MM.1S (cell line): ENCODE results near the gene HDAC9.

ENCODE experiments used
- DNase-seq: peaks from one replicate; pipeline ENCODE4 v3.0.0-alpha.2; 2015
- H2AFZ ChIP-seq: fragments of 300-600 bp; sonication (generic); 2 replicates; pipeline ENCODE4 v1.6.0; 2016; ENCODE audit warnings: antibody characterized with exemption, low read length
- H3F3A ChIP-seq: fragments of 300-600 bp; sonication (generic); 2 replicates; pipeline ENCODE4 v1.6.1; 2016; ENCODE audit warnings: mild to moderate bottlenecking, antibody characterized with exemption, low read length, moderate library complexity, mixed read lengths; ENCODE audit not compliant: insufficient read depth
- H3K27ac ChIP-seq: fragments of 300-600 bp; sonication (generic); 2 replicates; pipeline ENCODE4 v1.5.1; 2016; ENCODE audit warnings: mild to moderate bottlenecking, low read length
- H3K27me3 ChIP-seq: fragments of 300-600 bp; sonication (generic); replicated peaks from 2 replicates; pipeline ENCODE4 v1.6.0; 2016; ENCODE audit warnings: low read length; ENCODE audit not compliant: insufficient read depth
- H3K36me3 ChIP-seq: fragments of 300-600 bp; sonication (generic); replicated peaks from 2 replicates; pipeline ENCODE4 v1.6.1; 2016; ENCODE audit warnings: mild to moderate bottlenecking, low read length, mixed read lengths; ENCODE audit not compliant: insufficient read depth
- H3K4me1 ChIP-seq: fragments of 300-600 bp; sonication (generic); 2 replicates; pipeline ENCODE4 v1.6.1; 2016; ENCODE audit warnings: low read length, mixed read lengths
- H3K4me2 ChIP-seq: fragments of 300-600 bp; sonication (generic); 2 replicates; pipeline ENCODE4 v1.6.0; 2016; ENCODE audit warnings: low read depth, low read length
- H3K4me3 ChIP-seq: fragments of 300-600 bp; sonication (generic); 2 replicates; pipeline ENCODE4 v1.5.1; 2016; ENCODE audit warnings: low read length, mixed read lengths
- H3K79me2 ChIP-seq: fragments of 300-600 bp; sonication (generic); 2 replicates; pipeline ENCODE4 v1.6.1; 2016; ENCODE audit warnings: mixed run types, low read length, mixed read lengths
- H3K9ac ChIP-seq: fragments of 300-600 bp; sonication (generic); 2 replicates; pipeline ENCODE4 v1.6.1; 2016; ENCODE audit warnings: low read length, mixed read lengths
- H3K9me2 ChIP-seq: fragments of 300-600 bp; sonication (generic); replicated peaks from 2 replicates; pipeline ENCODE4 v1.6.1; 2016; ENCODE audit warnings: mild to moderate bottlenecking, low read length, mixed read lengths; ENCODE audit not compliant: insufficient read depth
- H3K9me3 ChIP-seq: fragments of 300-600 bp; sonication (generic); replicated peaks from 2 replicates; pipeline ENCODE4 v1.6.1; 2016; ENCODE audit warnings: mild to moderate bottlenecking, low read length, mixed read lengths; ENCODE audit not compliant: insufficient read depth
- H4K20me1 ChIP-seq: fragments of 300-600 bp; sonication (generic); 2 replicates; pipeline ENCODE4 v1.6.1; 2016; ENCODE audit warnings: mild to moderate bottlenecking, low read length, moderate library complexity, mixed read lengths; ENCODE audit not compliant: insufficient read depth
- CTCF ChIP-seq: fragments of 300-600 bp; sonication (generic); IDR thresholded peaks from 2 replicates; pipeline ENCODE4 v1.5.1; 2016; ENCODE audit warnings: antibody characterized with exemption, low read length, mixed read lengths
- EZH2 ChIP-seq: fragments of 300-600 bp; sonication (generic); optimal IDR thresholded peaks from 2 replicates; pipeline ENCODE3; 2017; ENCODE audit warnings: low read depth, mild to moderate bottlenecking, antibody characterized with exemption, low read length, mixed read lengths
- EZH2phosphoT487 ChIP-seq: fragments of 300-600 bp; sonication (generic); IDR thresholded peaks from 2 replicates; pipeline ENCODE4 v1.6.1; 2018; ENCODE audit warnings: antibody characterized with exemption, low read length

The HDAC9 gene

DNA sequence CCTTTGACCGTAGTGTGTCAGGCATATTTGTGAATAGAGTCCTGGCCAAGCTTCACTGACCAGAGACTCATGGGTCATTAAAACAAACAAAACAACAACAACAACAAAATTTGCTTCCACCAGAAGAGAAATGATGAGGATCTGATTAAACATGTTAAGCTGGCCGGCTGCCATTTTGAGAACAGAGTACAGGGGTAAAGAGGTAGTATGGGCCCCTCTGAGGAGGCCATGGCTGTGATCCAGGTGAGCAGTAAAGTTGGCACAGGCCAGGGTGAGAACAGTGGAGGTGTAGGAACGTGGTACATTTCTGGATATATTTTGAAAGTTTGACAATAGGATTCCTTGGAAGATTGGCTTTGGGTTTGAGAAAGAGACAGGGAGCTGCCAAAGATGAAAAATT, 369.4 kb downstream of the HDAC9 start:
- Histone ChIP-seq H3K4me1 (no peaks in the 10 kb centered on the region), H3K79me2 (no peaks in the 10 kb centered on the region), H3K9ac (no peak overlapping the region), H2AFZ (no peak overlapping the region), H3K36me3 (no peaks in the 10 kb centered on the region), H3K4me3 (no peak overlapping the region), H3K9me3 (no peaks in the 10 kb centered on the region), H3K27me3 (no peaks in the 10 kb centered on the region), H3F3A (no peaks in the 10 kb centered on the region), H3K4me2 (no peak overlapping the region), H3K27ac (no peak overlapping the region), H4K20me1 (no peaks in the 10 kb centered on the region), H3K9me2 (no peaks in the 10 kb centered on the region)
- TF ChIP-seq EZH2 = no peak
- TF ChIP-seq CTCF = no peak
- no peak for TF ChIP-seq EZH2phosphoT487
- DNase-seq = no peak

GRCh38 chr7:18866359-18867036, 370.9 kb downstream of the HDAC9 start:
- Histone ChIP-seq H4K20me1 (no peaks in the 10 kb centered on the region), H2AFZ (no peak overlapping the region), H3K79me2 (no peaks in the 10 kb centered on the region), H3K27ac (no peak overlapping the region), H3K4me1 (no peaks in the 10 kb centered on the region), H3K4me2 (no peak overlapping the region), H3K9me2 (no peaks in the 10 kb centered on the region), H3K4me3 (no peak overlapping the region), H3K9me3 (no peaks in the 10 kb centered on the region), H3K27me3 (no peaks in the 10 kb centered on the region), H3K9ac (no peak overlapping the region), H3F3A (no peaks in the 10 kb centered on the region), H3K36me3 (no peaks in the 10 kb centered on the region)
- DNase-seq = no peak
- no peak for TF ChIP-seq CTCF
- no peak for TF ChIP-seq EZH2
- TF ChIP-seq EZH2phosphoT487 = no peak

DNA sequence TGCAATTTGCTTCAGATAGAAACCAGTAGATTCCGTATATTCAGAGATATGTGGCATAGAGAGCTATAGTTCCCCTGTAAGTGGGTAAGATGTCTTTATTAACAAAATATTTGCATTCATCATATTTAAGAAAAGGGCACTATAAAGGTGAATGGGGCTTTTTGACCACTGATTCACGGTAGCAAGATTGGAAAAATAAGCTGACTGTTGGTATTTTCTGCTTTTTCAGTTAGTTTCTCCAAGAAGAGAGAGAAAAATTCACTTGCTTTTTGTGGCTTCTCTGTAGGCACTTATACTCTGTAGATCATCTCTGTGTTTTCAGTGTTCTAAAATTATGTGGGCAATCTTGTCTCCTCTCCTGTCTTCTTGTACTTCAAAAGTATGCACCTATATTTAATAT, 376.8 kb downstream of the HDAC9 start:
- H3K4me3 ChIP-seq = no peak overlapping the region
- H3K4me1 ChIP-seq = no peaks in the 10 kb centered on the region
- H4K20me1 ChIP-seq = no peaks in the 10 kb centered on the region
- TF ChIP-seq EZH2phosphoT487 = no peak
- no peak for TF ChIP-seq CTCF
- TF ChIP-seq EZH2 = no peak
- no peak for DNase-seq
- no peak overlapping the region for H2AFZ ChIP-seq
- no peaks in the 10 kb centered on the region for H3F3A ChIP-seq
- no peaks in the 10 kb centered on the region for H3K9me3 ChIP-seq
- no peaks in the 10 kb centered on the region for H3K9me2 ChIP-seq
- no peak overlapping the region for H3K27ac ChIP-seq
- H3K9ac ChIP-seq = no peak overlapping the region
- H3K27me3 ChIP-seq = no peaks in the 10 kb centered on the region
- H3K36me3 ChIP-seq = no peaks in the 10 kb centered on the region
- no peak overlapping the region for H3K4me2 ChIP-seq
- H3K79me2 ChIP-seq = no peaks in the 10 kb centered on the region
